ENCODE data around the gene NFYC.

The NFYC gene

DNA sequence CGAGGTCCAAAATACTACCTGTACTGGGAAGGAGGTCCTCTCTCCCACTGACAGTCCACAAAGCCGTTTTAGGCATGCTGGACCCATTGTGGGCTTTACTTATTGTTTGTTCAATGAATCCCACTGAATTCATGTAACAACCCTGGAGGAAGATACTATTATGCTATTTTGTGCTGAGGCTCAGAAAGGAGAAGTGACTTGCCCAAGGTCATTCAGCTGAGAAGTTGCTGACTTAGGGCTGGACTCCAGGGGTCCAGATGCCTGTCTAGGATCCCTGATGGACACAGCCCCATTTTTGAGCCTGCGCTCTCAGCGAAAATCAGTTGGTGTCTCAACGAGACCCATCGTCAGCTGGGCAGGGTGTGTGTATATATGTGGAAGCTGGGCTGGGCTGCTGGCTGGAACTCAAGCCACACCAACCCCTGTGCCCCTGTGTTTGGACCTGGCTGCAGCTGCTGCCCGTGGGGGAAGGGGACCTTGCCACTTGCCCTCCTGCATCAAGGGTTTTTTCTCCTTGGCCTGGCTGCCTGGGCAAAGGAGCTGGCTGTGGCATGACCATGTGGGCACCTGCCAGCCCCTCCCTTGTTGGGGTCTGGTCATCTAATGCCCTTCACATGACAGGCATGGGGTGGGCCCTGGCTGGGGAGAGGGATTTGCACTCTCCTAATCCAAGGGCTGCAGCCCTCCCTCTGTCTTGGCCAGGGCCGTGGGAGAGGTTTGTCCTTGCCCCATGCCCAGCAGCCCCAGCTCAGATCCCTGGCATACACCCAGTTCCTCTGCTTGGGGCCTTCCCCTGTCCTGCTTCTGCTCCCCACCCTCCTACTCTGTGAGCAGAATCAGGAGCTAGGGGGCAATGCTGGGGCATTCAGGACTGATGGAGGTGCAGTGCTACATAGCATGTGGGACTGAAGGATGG, 107.1 kb downstream of the NFYC start:
- DNase-seq, result no peak

DNA sequence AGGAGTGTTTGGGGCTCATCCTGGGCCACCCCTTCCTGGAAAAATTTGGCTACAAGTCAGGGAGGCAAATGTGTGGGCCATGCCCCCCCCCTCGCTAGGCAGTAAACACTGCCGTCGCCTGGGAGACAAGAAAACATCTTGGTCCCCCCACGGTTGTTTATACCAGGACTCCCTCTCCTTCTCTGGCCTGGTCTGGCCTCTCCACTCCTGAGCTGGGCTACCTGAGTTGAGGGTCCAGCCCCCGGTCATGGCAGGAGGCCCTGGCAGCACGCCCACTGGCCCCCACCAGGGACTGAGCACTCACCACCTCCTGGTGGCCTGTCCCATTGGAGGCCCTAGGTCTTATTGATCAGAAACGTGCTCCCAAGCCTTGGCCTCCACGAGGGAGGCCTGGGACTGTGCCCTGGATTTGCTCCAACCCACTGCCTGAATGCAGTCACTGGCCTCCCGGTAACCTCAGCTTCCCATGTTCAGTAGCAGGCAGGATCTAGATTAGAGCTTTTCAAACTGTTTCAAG, 107.9 kb downstream of the NFYC start:
- no peak for DNase-seq

DNA sequence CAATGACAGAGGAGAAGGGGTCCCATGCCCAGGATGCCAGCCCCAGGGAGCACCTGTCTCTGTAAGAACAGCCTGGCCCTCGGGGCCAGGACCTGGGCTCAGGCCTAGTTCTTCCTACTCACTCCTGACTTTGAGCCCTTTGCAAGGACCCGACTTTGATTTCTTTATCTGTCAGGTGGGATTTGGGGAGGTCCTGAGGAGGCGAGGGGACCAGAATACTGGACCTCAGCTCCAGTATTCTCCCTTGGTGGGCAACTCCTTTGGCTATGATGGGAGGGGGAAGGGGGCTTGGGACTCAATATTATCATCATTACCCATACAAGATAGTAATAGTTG, 110.2 kb downstream of the NFYC start:
- DNase-seq, result no peak

DNA sequence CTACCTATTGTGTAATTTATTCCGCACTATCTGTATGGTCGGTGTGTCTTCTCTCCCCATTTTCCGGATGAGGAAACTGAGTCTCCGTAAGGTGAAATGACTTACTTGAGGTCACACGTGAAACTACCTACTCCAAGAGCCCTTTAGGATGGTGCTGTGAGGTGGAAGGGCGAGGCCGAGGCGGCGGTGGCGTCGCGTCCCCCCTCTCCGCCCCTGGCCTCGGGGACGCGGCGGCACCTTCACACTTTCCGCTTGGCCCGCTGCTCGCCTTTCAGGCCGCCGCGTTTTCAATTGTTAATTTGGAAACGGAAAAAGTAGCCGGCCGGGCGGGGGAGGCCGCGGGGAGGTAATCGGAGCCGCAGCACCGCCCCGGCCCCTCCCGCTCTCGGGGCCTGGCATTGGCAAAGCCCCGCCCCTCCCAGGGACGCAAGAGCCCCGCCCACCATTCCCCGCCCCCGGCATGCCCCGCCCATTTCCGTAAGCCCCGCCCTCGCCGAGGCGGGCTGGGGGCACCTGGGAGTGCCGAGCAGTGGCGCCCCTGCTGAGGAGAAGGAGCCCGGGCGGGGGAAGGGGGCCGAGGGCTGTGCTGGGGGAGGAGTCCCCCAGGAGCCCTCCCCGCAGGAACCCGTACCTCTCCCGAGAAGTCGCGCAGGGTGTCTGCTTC, 110.7 kb downstream of the NFYC start:
- DNase-seq, result peak; percentile 82

DNA sequence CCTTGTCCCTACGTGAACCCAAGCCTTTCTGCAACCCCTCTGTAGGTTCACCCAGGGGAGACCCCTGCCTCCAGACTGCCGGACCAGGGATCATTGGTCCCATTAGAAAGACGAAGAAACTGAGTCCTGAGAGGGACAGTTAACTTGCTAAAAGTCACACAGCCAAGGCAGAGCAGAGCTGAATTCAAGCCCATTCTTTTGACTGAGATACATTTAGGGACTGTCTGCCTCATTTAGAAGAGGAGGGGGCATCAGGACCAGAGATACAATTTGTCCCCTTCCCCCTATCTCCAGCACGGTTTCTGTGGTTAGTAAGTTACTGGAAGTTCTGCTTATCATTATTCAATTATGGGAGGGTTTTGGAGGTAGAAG, 111.2 kb downstream of the NFYC start:
- no peak for DNase-seq

DNA sequence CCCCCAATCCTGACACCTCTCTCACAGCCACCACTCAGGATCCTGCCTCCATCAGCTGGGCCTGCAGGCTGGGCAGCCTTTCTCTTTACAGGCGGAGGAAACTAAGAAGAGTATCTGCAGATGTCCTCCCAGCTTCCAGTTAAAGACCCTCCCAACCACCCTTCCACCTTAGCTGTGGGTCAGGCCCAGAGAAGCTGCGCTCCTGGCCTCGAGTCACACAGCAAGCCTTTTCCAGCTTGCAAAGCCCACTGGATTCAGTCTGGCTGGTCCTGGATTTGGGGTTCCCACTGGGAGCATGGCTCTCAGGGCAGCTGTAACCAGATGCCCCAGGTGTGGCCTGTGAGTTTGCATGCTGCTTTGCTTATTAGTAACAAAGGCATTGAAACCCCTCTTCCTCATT, 111.9 kb downstream of the NFYC start:
- no peak for DNase-seq

DNA sequence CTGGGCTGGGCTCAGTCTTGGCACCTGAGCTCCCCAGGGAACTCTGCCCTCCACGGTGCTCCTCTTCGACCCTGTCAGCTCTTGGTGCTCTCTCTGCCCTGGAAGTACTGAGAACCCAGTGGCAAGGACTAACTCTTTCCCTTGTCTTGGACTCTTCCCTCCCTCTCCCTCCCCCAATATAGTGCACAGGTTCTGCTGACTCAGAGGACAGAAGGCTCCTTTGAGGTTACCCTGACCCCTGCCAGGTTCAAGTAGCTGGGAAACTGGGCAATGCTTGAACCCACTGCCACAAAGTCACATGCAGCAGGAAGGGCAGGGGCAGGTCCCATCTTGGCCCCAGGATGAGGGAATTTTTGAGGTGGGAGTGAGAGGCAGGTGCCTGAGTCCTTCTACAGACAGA, 112.4 kb downstream of the NFYC start:
- DNase-seq, result no peak

DNA sequence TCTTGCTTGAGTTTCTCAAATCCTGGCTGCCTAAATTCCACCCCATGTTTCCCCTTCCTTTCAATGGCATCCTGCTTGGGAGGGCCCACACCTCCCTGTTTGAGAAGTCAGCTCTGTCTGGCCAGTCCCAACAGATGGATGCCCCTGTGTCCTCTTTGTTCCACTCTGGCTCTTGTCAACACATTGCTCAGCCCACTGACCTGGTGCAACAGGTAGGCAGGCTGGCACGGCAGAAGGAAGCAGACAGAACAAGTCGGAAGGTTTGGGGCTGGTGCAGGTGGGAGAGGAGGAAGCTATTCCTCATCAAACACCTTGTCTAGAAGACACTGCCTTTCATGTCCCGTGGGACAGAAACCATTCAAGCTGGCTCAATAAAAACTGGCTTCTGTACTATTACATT, 114.7 kb downstream of the NFYC start:
- no peak for DNase-seq

DNA sequence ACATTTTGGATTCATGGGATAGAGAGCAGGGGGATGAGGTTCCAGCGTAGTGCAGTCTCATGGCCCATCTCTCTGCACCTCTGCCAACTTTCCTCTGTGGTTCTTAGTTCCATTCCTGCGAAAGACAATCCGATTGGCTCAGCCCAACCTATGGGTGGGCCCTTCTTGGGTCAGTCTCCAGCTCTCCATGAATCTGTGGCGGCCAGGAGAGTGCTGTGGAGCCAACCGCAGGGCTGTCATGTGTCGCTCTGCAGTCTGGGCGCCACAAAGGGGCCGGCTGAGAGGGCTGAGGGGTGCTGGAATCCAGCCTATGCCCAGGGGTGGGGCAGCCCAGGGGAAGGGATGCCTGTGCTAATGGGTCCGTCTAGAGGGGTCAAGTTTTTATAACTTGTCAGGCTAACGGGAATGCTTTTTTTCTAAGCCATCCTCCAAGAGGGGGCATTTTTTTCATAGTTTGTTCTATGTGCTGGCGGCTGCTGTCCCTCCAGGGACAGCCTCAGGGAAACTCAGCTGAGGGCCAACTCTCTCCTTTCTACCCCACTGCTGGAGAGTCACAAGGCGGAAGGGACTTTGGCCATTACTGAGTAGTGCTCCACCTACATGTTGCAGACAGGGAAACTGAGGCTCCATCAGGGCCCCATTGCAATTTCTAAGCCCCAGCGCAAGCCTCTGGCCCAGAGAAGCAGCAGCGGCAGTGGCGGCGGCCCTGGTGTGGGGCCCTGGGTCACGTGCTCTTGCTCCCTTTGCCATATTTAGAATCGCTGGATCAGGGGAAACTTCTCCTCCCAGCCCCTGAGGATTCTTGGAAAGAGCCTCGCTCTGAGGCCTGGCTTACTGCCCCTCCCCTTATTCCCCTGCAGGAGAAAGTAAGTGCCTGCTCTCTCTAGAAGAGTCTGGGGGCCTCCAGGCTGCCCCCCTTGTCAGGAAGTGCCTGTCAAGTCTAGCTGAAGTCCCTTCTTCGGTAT, 115.5 kb downstream of the NFYC start:
- no peak for DNase-seq

DNA sequence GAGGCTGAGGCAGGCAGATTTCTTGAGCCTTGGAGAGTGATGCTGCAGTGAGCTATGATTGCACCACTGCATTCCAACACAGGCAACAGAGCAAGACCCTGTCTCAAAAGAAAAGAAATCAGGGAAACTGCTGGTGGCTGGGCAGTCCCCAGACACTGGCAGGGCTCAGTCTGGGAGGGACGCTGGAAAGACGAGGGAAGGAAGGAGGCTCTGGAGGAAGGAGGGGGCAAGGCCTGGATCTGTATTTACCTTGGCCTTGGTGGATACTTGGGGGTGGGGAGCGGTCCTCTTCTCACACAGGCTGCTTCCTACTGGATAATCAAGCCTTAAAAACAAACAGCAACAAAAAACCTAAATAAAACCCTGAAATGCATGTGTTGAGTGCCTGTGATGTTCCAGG, 116.5 kb downstream of the NFYC start:
- DNase-seq, result no peak

DNA sequence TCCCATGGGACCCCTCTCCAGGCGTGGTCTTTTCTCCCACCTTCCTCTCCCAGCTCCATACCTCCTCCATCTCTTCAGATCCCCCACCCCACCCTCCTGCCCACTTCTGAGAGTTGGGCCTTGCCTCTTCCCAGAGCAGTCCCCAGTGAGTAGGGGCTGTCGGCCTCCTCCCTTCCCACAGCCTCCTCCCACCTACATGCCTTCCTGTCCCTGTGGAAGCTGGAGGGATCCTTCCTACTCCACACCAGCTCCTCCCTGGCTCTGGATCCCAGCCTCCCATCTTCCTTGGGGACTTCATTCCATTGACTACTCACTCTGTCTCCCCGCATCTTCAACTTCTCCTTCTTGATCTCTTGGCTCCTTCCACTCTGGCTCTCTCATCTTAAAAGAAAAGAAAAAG, 116.9 kb downstream of the NFYC start:
- no peak for DNase-seq

DNA sequence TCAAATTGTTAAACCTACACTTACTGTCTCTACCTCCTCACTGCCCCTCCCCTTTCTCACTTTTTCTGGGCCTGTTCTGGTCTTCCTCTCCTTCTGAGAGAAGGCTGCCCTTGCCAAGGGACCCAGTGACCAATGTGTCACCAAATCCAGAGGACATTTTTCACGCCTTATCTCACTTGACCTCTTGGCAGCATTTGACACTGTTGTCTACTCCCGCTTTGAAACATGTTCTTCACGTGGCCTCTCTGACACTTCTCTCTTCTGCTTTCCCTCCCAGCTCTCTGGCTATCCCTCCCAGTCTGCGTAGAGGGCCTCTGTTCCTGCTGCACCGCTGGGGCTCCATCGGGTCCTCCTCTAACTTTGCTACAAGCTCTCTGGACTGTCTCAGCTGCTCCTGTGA, 117.4 kb downstream of the NFYC start:
- no peak for DNase-seq

DNA sequence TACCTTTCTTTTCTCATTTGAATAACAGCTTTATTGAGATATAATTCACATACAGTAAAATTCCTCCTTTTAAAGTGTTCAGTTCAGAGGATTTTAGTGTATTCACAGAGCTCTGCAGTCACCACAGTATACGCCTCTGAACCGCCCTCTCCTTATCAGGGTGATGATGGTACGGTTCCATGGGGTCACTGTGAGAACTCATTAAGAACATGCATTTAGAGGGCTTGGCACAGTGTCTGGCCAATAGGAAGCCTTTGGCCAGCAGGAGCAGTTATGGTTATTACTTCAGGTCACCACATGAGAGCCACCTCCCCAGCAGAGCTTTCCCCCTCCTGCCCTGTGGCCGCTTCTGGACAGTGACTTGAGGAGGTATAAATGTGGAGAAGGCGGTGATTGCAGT, 119.4 kb downstream of the NFYC start:
- DNase-seq, result no peak

DNA sequence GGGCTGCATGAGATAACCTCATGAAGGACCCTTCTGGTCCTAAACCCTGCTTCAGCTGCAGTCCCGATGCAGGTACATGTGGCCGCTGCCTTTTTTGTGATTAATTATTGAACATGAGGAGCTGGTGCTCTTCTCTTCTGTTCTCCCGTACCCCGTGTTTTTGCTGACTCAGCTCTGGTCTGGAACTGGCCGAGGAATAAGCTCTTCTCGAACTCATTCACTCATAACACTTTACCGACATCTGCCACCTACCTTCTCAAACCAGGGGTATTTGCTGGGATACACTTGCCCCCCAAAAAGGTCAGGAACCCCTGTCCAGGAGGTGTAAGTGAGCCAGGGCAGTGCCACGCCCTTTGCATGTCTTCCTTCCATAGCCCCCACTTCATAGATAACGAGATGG, 123.9 kb downstream of the NFYC start:
- DNase-seq, result no peak

DNA sequence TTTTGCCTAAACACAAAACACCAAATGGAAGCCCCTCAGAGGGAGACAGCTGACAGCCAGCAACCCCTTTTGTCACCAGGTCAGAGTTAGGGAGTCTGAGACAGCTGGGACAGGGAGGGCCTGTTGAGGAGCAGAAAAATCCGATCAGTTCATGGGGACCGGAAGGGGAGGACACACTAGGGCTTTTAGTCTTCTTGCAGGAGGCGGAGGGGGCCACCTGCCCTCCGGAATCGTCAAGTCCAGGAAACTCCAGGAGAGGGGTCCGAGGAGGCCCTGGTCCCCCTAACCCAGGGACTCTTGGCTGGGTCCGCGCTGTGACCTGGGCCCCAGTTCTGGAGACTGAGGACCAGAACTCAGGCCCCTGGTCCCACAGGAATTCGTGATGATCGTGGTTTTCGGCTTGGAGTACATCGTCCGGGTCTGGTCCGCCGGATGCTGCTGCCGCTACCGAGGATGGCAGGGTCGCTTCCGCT, 126.3 kb downstream of the NFYC start:
- no peak for DNase-seq

DNA sequence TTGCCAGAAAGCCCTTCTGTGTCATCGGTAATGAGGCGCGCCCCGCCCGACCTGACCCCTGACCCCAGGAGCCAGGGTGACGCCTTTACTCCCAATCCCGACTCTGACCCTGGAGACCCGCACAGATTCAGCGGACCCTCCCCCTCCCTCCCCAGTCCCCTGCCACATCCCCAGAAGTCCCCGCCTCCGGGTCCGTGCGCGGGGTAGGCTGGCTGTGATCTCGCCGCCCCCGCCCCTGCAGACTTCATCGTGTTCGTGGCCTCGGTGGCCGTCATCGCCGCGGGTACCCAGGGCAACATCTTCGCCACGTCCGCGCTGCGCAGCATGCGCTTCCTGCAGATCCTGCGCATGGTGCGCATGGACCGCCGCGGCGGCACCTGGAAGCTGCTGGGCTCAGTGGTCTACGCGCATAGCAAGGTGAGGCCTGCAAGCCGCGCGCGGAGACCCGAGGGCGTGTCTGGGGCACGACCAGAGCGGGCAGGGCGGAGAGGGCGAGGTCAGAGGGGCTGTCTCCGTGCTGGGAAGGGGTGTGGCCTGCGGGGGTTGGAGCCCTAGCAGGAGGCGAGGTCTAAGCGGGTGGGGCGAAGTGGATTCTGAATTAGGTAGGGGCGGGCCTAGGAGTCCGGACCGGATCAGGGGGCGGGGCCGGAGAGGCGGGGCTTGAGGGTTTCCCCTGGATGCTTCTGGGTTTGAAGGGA, 126.9 kb downstream of the NFYC start:
- peak; percentile 73 for DNase-seq

DNA sequence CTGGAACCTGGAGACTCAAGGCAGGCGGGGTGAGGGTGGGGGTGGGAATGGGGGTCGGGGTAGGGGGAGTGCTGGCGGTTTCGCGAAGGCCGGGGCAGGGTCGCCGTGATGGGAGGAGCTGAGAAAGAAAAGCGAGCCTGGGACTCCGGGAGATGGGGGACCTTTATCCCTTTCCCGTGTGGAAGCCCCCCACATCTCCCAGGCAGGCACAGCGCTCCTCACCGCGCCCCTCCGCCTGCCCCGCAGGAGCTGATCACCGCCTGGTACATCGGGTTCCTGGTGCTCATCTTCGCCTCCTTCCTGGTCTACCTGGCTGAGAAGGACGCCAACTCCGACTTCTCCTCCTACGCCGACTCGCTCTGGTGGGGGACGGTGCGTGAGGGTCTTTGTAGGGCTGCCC, 127.6 kb downstream of the NFYC start:
- DNase-seq, result no peak

DNA sequence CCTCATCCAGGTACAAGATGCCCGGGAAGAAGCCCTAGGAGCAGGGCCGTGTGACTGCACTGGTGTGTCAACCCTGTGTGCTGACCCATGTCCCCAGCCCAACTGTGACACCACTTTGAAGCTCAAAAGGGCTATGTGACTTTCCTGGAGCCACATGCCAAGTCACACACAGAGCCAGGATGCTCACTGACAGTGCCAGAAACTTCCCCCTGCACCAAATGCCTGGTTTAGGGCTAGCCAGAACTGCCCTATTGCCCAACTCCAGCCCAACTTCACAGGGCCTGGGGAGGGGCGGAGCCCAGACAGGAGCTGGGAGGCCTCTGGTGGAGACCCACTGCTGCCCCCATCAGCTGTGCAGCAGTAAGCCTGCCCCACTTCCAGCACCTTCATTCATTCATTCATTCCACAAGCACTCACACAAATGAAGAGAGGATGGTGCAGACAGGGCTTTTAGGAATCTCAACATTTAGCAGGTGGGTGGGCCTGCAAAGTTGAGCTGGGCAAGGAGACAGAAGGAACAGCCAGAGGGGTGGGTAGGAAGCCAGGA, 128.8 kb downstream of the NFYC start:
- DNase-seq, result no peak

Measured in activated T-cell treated with anti-CD3 and anti-CD28 coated beads for 4 hours (primary cell).